ENCODE data around the gene CD72.

The CD72 gene

GRCh38 chr9:35618325-35618727, at the start of gene CD72:
Gene CD72 (minus strand): TSS chr9:35618413. CDS start chr9:35618303, 110 bp downstream.
- DNase-seq (ENCODE audit: low spot score), result no peak

- no peak for DNase-seq (ENCODE audit: low spot score)
Observed at GRCh38 chr9:35667939-35668338, 49.7 kb upstream of the CD72 start.

GRCh38 chr9:35666549-35666948, 48.3 kb upstream of the CD72 start:
- DNase-seq (ENCODE audit: low spot score), result no peak

GRCh38 chr9:35666045-35666444, 47.8 kb upstream of the CD72 start:
- DNase-seq (ENCODE audit: low spot score), result no peak

- no peak for DNase-seq (ENCODE audit: low spot score)
Observed at GRCh38 chr9:35665471-35665818, 47.2 kb upstream of the CD72 start.

- peak; percentile 72 for DNase-seq (ENCODE audit: low spot score)
Observed at GRCh38 chr9:35664531-35665470, 46.6 kb upstream of the CD72 start, which contains the start of gene ARHGEF39. Gene ARHGEF39 (minus strand): TSS chr9:35665195. CDS start chr9:35665169, 26 bp downstream.

GRCh38 chr9:35662437-35662836, 44.2 kb upstream of the CD72 start:
- DNase-seq (ENCODE audit: low spot score), result no peak

GRCh38 chr9:35661756-35662350, 43.6 kb upstream of the CD72 start:
- no peak for DNase-seq (ENCODE audit: low spot score)

- no peak for DNase-seq (ENCODE audit: low spot score)
Observed at GRCh38 chr9:35660966-35661415, 42.8 kb upstream of the CD72 start.

GRCh38 chr9:35659340-35659739, 41.1 kb upstream of the CD72 start:
- no peak for DNase-seq (ENCODE audit: low spot score)

GRCh38 chr9:35658968-35659220, 40.7 kb upstream of the CD72 start:
- no peak for DNase-seq (ENCODE audit: low spot score)

GRCh38 chr9:35658137-35658967, 40.1 kb upstream of the CD72 start, which contains the start of gene CCDC107:
Gene CCDC107 (plus strand): TSS chr9:35658292. CDS start chr9:35658380, 88 bp downstream.
- peak; percentile 97 for DNase-seq (ENCODE audit: low spot score)

GRCh38 chr9:35657546-35658136, 39.4 kb upstream of the CD72 start, which contains the start of gene RMRP:
Gene RMRP (minus strand): TSS chr9:35658019.
- peak; percentile 95 for DNase-seq (ENCODE audit: low spot score)

- no peak for DNase-seq (ENCODE audit: low spot score)
Observed at GRCh38 chr9:35656831-35657545, 38.8 kb upstream of the CD72 start.

- no peak for DNase-seq (ENCODE audit: low spot score)
Observed at GRCh38 chr9:35656348-35656747, 38.1 kb upstream of the CD72 start.

GRCh38 chr9:35653611-35654010, 35.4 kb upstream of the CD72 start:
- no peak for DNase-seq (ENCODE audit: low spot score)

- no peak for DNase-seq (ENCODE audit: low spot score)
Observed at GRCh38 chr9:35652829-35653209, 34.6 kb upstream of the CD72 start.

- no peak for DNase-seq (ENCODE audit: low spot score)
Observed at GRCh38 chr9:35651956-35652828, 34.0 kb upstream of the CD72 start.

- DNase-seq (ENCODE audit: low spot score), result no peak
Observed at GRCh38 chr9:35650341-35651158, 32.3 kb upstream of the CD72 start, which contains the start of gene SIT1. Gene SIT1 (minus strand): TSS chr9:35650931. CDS start chr9:35650853, 78 bp downstream.
